ENCODE data around the gene PLEKHA1. TPM values are rescaled to one million over a fixed set of nuclear protein-coding genes. Genes with fewer than 3 reads are reported as not detected.

PLEKHA1 gene
- total RNA-seq, 1 donor from 2014 or later, result 44.3 TPM

DNA sequence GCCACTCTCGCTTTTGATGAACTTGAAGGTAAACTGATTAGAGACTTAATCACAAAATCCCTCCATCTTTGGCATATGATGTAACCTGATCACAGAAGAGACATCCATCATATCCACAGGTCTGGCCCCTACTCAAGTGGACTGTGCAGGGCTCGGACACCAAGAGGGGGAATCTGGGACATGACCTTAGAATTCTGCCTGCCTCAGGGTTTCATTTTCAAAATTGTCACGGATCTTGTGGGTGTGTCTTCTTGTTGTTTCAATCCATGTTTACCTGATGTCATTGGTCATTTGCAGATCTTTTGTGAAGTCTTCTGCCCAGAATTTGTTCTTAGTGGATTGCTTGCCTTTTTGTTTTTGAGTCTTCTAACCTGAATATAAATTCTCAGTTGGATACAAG lies 74.1 kb downstream of the PLEKHA1 start:
- Mint-ChIP-seq H3K9me3 (ENCODE audit: low read depth) (peaks cover 5% of the 10 kb centered on the region), H3K27ac (no peak overlapping the region), H3K4me3 (ENCODE audit: low read depth) (no peak overlapping the region), H3K36me3 (ENCODE audit: insufficient read depth) (no peaks in the 10 kb centered on the region), H3K4me1 (ENCODE audit: low read depth) (no peaks in the 10 kb centered on the region), H3K27me3 (peaks cover 12% of the 10 kb centered on the region)
- TF ChIP-seq, protein P1, sequence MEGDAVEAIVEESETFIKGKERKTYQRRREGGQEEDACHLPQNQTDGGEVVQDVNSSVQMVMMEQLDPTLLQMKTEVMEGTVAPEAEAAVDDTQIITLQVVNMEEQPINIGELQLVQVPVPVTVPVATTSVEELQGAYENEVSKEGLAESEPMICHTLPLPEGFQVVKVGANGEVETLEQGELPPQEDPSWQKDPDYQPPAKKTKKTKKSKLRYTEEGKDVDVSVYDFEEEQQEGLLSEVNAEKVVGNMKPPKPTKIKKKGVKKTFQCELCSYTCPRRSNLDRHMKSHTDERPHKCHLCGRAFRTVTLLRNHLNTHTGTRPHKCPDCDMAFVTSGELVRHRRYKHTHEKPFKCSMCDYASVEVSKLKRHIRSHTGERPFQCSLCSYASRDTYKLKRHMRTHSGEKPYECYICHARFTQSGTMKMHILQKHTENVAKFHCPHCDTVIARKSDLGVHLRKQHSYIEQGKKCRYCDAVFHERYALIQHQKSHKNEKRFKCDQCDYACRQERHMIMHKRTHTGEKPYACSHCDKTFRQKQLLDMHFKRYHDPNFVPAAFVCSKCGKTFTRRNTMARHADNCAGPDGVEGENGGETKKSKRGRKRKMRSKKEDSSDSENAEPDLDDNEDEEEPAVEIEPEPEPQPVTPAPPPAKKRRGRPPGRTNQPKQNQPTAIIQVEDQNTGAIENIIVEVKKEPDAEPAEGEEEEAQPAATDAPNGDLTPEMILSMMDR (IDR thresholded peaks at IDR 0.05; ENCODE audit: unreplicated experiment), result no peak
- no peak for DNase-seq (ENCODE audit: low spot score, unreplicated experiment)

DNA sequence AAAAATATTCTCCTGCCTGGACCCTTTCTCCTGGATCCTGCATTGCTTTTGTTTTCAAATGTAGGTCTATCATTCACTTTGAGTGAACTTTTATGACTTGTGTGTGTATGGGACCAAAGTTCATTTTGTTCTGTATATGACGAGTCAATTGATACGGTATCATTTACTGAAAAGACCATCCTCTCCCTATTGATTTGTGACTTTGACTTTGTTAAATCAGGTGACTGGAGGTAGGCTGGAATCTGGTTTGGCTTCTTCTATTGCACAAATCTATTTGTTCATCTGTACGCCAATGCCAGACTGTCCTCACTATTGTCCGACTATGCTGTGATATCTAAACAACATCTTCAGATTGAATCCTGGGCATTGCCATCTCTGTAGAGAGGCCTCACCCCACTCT lies 74.6 kb downstream of the PLEKHA1 start:
- Mint-ChIP-seq H3K4me3 (ENCODE audit: low read depth) (no peak overlapping the region), H3K27ac (no peak overlapping the region), H3K27me3 (peaks cover 12% of the 10 kb centered on the region), H3K9me3 (ENCODE audit: low read depth) (peaks cover 5% of the 10 kb centered on the region), H3K36me3 (ENCODE audit: insufficient read depth) (no peaks in the 10 kb centered on the region), H3K4me1 (ENCODE audit: low read depth) (no peaks in the 10 kb centered on the region)
- no peak for DNase-seq (ENCODE audit: low spot score, unreplicated experiment)
- TF ChIP-seq, protein P1 (IDR thresholded peaks at IDR 0.05; ENCODE audit: unreplicated experiment), result no peak

DNA sequence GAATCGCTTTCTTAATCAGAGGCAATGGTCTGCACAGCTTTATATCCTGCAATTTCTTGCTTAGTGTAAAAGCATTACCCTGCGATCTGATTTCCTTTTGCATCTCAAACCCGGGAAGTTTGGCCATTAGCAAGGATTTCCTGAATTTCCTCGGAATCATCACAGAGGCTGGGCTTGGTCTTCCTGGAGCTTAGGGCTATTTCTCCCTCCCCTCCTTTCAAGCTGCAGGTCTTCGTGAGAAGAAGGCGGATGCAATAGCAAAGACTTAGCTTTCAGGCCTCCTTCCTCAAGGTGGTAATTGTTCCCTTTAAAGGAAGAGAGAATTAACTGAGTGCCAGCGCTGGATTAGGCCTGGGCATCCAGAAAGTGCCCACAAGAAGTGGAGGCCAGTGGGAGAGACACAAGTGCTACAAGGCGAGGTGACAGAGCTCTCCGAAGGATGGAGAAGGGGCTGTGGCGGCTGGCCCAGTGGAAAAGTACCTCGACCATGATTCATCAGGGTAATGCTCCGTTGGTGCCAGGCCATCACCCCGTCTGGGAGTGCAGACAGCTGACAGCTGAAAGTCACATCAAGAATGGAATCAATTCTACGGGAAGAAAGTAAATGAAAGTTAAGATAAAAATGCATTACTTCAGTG lies 76.0 kb downstream of the PLEKHA1 start:
- no peak for DNase-seq (ENCODE audit: low spot score, unreplicated experiment)
- TF ChIP-seq, protein P1 (IDR thresholded peaks at IDR 0.05; ENCODE audit: unreplicated experiment), result no peak
- Mint-ChIP-seq H3K9me3 (ENCODE audit: low read depth) (peaks cover 5% of the 10 kb centered on the region), H3K4me3 (ENCODE audit: low read depth) (no peak overlapping the region), H3K27ac (no peak overlapping the region), H3K36me3 (ENCODE audit: insufficient read depth) (no peaks in the 10 kb centered on the region), H3K27me3 (peaks cover 14% of the 10 kb centered on the region), H3K4me1 (ENCODE audit: low read depth) (no peaks in the 10 kb centered on the region)

DNA sequence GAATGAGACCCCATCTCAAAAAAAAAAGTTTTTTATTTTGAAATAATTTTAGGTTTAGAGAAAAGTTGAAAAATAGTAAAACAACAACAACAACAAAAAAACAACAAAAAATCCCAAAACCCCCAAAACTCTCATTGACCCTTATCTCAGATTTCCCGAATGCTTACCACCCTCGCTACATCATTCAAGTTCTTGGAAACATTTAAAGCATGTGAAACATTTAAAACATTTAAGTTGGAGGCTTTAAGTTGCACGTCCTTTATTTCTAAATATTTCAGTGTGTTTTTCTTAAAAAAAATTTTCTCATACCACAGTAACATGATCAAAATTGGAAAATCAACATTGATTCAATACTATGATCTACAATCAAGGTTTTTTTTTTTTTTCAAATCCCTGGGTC lies 79.6 kb downstream of the PLEKHA1 start:
- H3K36me3 Mint-ChIP-seq (ENCODE audit: insufficient read depth), result no peaks in the 10 kb centered on the region
- DNase-seq (ENCODE audit: low spot score, unreplicated experiment), result no peak
- TF ChIP-seq, protein P1 (IDR thresholded peaks at IDR 0.05; ENCODE audit: unreplicated experiment), result no peak
- H3K4me1 Mint-ChIP-seq (ENCODE audit: low read depth), result no peaks in the 10 kb centered on the region
- H3K27ac Mint-ChIP-seq, result no peak overlapping the region
- no peaks in the 10 kb centered on the region for H3K9me3 Mint-ChIP-seq (ENCODE audit: low read depth)
- no peak overlapping the region for H3K4me3 Mint-ChIP-seq (ENCODE audit: low read depth)
- H3K27me3 Mint-ChIP-seq, result peaks cover 37% of the 10 kb centered on the region

DNA sequence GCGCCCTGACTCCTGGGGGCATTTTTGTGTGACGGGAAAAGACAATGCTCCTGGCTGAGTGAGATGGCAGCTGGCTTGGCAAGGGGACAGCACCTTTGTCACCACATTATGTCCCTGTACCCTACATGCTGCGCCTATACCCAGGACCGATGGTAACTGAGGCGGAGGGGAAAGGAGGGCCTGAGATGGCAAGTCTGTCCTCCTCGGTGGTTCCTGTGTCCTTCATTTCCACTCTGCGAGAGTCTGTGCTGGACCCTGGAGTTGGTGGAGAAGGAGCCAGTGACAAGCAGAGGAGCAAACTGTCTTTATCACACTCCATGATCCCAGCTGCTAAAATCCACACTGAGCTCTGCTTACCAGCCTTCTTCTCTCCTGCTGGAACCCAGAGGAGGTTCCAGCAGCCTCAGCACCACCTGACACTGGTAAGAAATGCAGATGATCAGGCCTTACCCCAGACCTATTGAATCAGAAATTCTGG lies 80.1 kb downstream of the PLEKHA1 start, which contains the start of gene ARMS2:
TSS of gene ARMS2 (plus strand) at position 51 of the 478 bp plus-strand sequence. CDS start at position 126, 75 bp downstream.
- Mint-ChIP-seq H3K27me3 (peaks cover 43% of the 10 kb centered on the region), H3K4me1 (ENCODE audit: low read depth) (no peaks in the 10 kb centered on the region)

More for the DNA sequence above, 80.1 kb downstream of the PLEKHA1 start, which contains the start of gene ARMS2:
- Mint-ChIP-seq H3K9me3 (ENCODE audit: low read depth) (no peaks in the 10 kb centered on the region), H3K27ac (no peak within 1 kb of the TSS), H3K4me3 (ENCODE audit: low read depth) (no peak within 1 kb of the TSS), H3K36me3 (ENCODE audit: insufficient read depth) (no peaks in the 10 kb centered on the region)
- TF ChIP-seq, protein P1 (IDR thresholded peaks at IDR 0.05; ENCODE audit: unreplicated experiment), result no peak
- DNase-seq (ENCODE audit: low spot score, unreplicated experiment), result no peak

All from progenitor cell of endocrine pancreas (in vitro differentiated cells).